T-helper 1 cell treated with Interleukin-12 subunit alpha and Interleukin-12 subunit beta and Interleukin-4 antibody, amounts not matched to agents 30 ng/mL and 1 ng/mL, for 36 hours (primary cell): ENCODE measurements around the gene TSPEAR. TPM values are rescaled to one million over a fixed set of nuclear protein-coding genes. Genes with fewer than 3 reads are reported as not detected.
"Not testable (repeated sequence)": the region's sequence is repeated elsewhere in the genome, so short reads cannot be mapped to it uniquely, and the experiment has no call there.

ENCODE experiments used
- intact Hi-C: fragments of 100-400 bp; cut with micrococcal nuclease; formaldehyde crosslinking; loops from one replicate; pipeline ENCODE4 v1.15.1; 2024
- total RNA-seq: library from RNA; stranded (reverse); gene quantifications from 2 replicates; pipeline ENCODE4 v1.2.3, GENCODE V29; 2022

The TSPEAR gene
- total RNA-seq, 1 donor from 2014 or later = not detected

DNA sequence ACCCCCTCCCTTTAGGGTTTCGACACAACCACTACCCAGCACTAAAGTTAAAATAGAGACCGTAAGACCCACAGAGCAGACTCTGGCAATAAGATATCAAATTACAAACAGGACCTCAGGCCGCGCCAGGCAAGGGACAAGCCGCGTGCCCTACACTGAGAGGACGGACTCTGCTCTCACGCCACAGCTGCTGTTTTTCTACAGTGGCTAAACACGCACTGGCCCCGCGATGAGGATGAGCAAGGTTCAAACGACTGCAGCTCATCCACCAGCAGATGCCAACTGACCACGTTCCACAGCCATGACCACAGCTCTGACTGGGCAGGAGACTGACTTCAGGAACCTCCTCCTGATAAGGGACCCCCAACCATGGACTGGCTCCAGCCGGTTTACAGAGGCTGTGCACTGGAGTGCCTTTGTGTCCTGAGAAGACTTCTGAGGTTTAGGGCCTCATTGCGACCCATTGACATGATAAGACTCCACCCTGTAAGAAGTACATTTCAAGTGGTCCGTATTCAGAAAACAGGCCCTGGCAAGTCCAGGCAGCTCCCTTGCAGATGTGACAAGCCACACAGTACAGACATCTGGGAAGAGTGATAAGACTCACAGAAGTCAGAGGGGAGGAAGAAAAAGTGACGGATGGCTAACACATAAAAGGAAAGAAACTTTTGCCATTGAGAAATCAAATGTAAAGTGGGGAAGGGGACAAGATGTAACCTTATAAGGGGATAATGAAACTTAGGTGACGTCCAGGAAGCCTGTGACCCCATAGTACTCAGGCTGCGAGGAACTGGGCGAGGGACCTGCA is 117.6 kb downstream of the TSPEAR start:
- intact Hi-C loops = no loop called here

DNA sequence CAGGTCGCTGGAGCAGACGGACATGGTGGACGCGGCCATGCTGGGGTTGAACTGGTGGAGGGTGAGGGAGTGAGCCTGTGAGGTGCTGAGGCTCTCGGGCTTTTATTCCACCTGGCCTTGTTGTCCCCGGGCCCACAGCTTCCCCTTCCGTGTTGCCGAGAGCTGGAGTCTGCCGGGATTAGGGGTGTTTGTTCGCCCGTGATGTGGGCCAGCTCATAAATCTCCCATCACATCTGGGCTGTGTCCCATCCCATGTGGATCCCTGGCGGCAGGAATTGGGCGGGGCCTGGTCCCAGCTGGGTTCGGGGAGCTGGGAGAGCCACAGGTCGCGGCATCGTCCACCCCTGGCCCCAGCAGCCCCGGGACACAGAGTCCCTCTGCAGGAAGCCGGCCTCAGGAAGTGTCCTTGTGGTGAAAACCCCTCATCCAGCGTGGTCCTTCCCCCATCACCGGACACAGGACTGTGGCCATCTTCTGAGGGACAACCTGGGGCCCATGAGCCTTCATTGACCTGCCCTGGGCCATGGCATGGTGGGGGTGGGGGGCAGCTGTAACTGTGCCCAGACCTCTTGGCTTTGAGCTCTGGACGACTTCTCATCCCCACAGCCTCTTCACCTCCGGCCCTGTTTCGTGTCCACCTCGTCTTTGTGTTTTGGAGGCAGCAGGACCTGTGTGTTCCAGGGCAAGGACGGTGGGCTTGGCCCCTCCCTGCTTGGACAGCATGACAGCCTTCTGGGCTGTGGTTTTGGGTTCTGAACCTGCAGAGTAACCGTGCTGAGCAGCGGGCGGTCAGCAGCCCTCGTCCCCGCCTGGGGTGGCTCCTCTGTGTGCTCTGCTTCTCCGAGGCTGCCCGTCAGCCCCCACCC is 118.7 kb downstream of the TSPEAR start, which contains the start of gene KRTAP10-6:
TSS of gene KRTAP10-6 (minus strand) at position 60 of the 866 bp plus-strand sequence. CDS start at position 39, 21 bp downstream.
- intact Hi-C loops = no loop called here

DNA sequence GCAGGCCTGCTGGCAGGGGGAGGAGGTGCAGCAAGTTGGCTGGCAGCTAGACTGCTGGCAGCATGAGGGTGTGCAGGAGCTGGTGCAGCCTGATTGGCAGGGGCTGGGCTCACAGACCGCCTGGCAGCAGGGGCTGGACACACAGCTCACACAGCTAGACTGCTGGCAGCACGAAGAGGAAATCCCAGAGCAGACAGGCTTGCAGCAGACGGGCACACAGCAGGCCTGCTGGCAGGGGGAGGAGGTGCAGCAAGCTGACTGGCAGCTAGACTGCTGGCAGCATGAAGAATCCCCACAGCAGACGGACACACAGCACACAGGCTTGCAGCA is 119.6 kb downstream of the TSPEAR start:
- intact Hi-C loops = not testable (repeated sequence)

DNA sequence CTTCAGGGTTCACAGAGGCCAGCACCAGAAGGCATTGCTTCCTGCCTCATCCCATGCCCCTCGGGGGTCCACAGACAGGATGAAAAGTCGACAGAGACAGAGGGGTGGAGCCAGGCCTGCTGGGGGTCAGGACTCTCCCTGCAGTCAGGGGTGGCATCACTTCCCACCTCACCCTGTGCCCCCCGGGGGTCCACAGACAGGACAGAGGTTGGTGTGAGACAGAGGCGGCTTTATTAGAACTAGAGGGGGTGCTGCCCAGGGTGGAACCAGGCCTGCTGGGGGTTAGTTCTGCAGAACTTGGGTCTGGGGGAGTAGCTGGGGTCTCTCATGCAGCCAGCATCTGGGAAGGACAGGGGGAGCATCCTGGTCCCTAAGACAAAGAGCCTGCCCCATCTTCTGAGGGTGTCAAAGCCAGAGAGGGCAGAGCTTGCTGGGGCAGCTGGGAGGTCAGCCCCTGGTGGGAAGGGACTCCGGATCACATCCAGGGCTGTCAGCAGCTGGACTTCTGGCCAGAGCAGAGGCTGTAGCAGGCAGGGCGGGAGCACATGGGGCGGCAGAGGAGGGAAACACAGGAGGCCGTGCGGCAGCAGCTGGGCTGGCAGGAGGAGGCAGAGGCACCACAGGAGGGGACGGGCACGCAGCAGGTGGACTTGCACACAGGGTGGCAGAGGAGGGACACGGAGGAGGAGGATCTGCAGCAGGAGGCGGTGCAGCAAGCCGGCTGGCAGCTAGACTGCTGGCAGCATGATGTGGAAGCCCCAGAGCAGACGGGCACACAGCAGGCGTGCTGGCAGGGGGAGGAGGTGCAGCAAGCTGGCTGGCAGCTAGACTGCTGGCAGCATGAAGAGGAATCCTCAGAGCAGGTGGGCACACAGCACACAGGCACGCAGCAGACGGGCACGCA is 120.2 kb downstream of the TSPEAR start:
- intact Hi-C loops = not testable (repeated sequence)

DNA sequence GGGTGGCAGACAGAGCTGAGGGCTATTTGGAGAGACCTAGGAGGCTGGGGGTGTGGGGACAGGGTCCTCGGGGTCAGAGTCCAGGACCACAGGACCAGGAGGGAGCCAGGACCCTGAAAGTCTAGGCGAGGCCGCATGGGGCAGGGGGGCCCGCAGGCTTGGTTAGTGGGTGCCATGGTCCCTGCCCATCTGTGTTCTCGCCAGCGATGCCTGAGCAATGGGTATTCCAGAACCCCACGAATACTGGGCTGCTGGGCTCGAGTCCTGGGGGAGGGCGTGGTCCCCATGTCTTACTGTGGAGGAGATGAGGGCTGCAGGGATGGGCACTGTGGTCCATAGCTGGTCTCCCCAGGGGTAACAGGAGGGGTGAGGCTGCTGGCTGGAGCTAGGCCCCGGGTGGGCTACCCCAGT is 121.1 kb downstream of the TSPEAR start:
- intact Hi-C loops = no loop called here

DNA sequence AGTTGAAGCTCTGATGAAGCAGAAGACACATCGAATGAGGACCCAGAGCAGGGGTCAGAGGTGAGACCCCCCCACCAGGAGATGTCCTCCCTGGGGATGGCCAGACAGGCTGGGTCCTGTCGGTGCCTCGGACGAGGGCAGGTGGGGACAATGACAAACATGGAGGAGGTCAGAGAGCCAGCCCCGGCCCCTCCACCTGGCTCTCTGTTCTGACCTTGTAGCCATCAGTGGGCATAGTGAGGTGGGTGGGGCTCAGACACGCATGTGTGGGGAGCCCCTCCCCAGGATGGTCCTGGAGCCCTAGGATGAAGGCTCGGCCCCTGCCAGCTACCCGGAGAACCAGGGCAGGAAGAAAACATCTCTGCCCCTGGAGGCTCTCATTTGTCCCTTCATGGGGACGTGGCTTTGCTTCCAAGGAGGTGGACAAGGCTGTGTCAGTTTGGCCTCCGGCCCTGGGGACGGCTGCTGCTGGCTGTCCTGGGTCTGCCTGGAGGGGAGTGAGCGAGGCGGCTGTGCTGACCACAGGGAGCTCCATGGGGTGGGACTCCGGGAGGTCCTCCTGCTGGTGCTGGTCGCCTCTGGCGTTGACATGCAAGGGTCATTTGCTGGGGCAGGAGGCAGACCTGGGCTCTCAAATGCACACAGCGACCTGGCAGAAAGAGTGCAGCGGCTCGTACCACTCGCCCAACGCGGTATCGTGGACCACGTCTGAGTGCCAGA is 121.6 kb downstream of the TSPEAR start:
- intact Hi-C loops = no loop called here

DNA sequence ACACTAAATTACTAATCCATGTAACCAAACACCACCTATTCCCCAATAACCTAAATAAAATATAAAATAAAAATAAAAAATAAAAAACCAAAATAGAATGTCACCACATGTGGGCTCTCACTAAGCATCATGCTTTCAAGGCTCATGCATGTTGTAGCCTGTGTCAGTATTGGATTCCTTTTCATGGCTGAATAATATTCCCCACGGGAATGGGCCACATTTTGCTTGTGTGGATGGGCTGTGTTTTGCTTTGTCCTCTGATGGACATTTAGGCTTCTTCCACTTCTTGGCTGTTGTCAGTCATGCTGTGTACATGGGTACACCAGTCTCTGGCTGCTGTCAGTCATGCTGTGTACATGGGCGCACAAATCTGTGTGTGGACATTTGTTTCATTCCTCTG is 122.3 kb downstream of the TSPEAR start:
- intact Hi-C loops = no loop called here

DNA sequence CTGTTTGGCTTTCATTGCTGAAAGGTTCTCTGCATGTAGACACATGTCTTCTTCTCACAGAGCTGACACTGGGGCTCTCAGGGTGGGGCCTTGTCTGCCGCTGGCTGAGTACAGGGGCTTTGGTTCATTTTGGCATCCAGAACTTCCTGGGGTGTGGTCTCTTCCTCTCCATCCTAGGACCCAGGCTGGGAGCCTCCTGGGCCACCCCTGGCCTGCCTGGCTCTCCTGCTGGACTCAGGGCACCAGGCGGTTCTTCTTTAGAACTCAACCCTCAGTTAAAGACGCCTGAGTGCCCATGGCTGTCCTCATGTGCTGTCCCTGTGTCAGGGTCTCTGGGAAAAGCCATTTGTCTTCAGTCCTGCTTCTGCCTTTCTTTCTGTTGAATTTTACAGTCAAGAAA is 125.5 kb downstream of the TSPEAR start:
- intact Hi-C loops = no loop called here

DNA sequence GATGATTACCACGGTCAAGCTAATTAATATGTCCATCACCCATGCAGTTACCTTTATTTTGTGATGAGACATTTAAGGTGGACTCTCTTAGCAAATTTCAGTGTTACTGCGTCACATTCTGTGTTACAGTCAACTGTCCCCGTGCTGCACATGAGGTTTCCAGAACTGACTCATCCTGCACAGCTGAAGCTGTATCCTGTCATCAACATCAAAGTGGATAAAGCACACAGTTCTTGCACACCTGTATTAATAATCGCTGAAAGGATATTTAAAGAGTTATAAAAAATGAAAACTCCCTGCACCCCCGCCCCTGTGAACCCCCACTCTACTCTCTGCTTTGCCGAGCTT is 127.6 kb downstream of the TSPEAR start:
- intact Hi-C loops = loop anchor here (1.0 kb wide), 1 partner anchor 36 kb away; no protein-coding TSS in a partner anchor

DNA sequence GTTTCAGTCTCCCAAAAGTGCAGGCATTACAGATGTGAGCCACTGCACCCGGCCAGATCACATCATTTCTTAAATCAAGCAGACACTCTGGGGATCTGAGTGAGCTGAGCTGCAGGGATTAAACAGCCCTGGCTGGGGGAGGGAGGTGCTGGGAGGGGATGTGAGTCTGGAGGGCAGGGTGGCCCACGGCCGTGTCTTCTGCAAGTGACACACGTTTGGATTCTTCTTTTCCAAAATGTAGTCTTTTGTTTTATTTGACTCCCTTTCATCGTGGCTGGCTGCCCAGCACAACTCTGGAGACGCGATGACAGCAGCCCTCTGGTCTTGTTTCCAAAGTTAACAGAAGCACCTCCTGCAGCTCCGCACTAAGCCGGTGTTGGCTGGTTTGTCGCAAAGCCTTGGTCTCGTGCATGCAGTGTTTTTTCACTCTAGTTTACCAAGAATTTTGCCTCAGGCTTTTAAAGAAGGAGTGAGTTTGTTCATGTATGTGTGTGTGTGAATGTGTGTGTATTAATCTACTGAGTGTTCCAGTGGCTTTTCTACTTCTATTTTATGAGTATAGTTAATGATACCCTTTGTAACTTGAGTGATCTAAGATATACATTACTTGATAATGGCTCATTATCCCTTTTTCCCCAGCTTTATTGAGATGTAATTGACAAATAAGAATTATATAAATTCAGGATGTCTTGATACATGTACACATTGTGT is 128.1 kb downstream of the TSPEAR start:
- intact Hi-C loops = no loop called here

DNA sequence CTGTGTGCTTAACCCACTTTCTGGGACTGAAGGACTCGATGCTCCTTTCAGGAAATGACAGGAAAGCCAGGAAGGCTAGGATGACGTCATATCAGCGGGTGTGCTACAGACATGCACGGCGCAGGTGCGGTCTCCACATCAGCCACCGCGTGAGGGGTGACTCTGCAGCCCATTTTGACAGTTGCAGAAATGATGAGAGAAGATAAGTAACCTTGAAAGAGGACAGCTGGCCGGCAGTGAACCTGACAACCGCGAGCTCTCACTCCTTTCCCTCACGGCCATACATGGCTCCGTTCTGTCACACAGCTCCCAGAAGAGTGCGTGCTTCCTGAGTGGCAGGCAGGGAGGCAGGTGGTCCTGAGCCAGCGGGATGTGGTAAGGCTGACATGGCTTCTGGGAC is 129.3 kb downstream of the TSPEAR start:
- intact Hi-C loops = no loop called here

DNA sequence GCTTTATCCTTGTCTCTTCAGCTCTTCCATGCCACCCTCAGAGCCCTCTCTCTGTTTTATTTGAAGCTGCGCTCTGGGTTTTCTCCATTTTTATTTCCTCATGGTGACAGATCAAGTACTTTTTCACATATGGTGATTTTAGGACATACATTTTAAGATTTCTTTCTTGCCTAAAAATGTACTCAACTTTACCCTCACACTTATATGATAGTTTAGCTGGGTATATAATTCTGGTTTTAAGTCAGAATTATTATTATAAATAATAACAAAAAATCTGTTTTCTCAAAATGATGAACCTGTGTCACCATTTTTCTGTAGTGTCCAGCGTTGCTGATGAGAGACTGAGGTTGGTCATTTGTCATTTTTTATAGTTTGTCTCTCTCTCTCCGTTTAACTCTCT is 130.2 kb downstream of the TSPEAR start:
- intact Hi-C loops = no loop called here

DNA sequence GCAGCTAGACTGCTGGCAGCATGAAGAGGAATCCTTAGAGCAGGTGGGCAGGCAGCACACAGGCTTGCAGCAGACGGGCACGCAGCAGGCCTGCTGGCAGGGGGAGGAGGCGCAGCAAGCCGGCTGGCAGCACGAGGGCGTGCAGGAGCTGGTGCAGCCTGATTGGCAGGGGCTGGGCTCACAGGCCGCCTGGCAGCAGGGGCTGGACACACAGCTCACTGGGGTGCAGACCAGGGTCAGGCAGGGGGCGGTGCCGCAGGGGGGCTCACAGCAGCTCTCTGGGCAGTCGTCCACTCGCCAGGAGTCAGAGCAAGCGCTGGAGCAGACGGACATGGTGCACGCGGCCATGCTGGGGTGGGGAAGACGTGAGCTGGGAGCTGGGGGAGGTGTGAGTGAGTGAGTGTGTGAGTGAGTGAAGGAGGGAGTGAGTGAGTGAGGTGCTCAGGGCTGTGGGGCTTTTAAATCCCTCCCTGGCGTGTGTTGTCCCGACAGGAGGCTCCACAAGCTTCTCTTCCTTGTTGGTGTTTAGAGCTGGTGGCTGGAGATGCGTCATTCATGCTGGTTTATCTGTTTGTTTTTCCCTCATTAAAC is 131.0 kb downstream of the TSPEAR start, which contains the start of gene KRTAP10-5:
TSS of gene KRTAP10-5 (minus strand) at position 374 of the 591 bp plus-strand sequence. CDS start at position 348, 26 bp downstream.
- intact Hi-C loops = not testable (repeated sequence)

DNA sequence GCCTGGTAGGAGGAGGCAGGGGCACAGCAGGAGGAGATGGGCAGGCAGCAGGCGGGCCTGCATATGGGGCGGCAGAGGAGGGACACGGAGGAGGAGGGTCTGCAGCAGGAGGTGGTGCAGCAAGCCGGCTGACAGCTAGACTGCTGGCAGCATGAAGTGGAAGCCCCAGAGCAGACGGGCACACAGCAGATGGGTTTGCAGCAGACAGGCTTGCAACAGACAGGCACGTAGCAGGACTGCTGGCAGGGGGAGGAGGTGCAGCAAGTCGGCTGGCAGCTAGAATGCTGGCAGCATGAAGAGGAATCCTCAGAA is 131.6 kb downstream of the TSPEAR start:
- intact Hi-C loops = no loop called here

DNA sequence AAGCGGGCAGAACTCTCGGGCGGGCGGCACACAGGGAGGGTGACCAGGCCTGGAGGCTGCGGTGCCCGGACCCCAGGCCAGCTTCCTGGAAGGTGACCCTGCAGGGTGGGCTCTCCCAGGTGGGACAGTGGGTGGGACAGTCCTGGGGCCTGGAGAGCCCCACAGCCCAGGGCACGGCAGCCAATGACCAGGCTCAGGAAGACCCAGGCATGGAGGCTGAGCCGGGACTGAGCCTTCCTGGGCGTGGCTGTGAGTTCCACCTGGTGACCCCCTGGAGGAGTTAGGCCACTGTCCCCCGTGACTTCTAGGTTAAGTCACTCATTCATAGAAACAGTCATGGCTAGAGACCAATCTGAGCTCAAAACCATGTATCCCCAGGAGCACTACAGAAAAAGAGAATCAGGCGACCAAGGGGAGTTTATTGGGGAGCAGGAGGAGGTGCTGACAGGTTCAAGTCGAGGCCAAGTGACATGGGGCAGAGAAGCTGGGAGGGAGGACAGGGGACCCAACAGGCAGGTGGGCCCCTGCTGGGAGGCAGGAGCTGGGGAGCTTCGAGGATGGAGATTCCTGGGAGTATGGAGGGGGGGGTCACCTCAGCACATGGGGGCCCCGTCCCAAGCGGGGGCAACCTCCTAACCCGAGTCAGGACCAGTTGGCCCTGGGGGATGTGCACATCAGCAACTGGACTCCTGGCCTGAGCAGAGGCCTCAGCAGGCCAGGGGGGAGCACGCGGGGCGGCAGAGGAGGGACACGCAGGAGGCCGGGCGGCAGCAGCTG is 132.1 kb downstream of the TSPEAR start:
- intact Hi-C loops = no loop called here

DNA sequence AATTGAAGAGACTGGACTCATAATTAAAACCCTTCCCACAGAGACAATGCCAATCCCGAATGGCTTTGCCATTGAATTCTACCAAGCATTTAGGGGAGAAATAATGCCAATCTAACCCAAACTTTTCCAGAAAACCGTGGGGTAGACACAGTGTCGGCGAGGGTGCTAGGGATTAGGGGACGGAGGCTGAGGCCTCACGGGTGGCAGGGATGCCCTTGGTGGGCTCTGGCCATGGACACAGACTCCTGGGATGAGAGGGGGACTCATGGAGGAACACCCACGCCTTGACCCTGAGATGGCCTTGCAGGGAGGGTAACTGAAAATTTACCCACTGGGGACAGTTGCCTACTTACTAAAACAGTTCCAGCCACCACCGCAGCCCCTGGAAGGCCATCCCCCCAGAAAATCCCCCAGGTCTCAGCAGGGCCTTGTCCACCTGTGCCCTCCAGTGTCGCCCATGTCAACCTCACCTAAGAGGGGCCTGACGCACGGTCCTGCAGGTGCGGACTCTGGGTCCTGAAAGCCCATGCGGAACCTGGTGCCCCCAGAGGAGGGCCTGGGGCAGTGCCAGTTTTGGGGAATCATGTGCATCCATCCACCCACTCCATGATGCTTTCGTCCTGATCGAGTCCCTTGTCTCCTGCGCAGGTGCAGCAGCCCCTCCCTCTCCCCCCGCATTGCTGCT is 132.9 kb downstream of the TSPEAR start:
- intact Hi-C loops = no loop called here

DNA sequence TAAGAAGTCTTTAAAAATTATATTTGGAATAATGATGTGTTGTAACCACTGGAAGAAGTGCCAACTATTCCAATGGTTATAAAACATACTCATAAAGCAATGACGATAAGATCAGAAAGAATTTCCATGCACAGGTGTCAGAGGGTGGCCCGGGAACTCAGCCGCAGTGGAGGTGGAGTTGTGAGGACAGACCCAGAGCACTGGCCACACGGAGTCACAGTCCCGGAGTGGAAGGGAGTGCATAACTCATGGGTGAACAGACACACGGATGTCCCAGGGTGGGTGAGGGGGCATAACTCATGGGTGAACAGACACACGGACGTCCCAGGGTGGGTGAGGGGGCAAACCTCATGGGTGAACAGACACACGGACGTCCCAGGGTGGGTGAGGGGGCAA is 135.3 kb downstream of the TSPEAR start:
- intact Hi-C loops = no loop called here

DNA sequence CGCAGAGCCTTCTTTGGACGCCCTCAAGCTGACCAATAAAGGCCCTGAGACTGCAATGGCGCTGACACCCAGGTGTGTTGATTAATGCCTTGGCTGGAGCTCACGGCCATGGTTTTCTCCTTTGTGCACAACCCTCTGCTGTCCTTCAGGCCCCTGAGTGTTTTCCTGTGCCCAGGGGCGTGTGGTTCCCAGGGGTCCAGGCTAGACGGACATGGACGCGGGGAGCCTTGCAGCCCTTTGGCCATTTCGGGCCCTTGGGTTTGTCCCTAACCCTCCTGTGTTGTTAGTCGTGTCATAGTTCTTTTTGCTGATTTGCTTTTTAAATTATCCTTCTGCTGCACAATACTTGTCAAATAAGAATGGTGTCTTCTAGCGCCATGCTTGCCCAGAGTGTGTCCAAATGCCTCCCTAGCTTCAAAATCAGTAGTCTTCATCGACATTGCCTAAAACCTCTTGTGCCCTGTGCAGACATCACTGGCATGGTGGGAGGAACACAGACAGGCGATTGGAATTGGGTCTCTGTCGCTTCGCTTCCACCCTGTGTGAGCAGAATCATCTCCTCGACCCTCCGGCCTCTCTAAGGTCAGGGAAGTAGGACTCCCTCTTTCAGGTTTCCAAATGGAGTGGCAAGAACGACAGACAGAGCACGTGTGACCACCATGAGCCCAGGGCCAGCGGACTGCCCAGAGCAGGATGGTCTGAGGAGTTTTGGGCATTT is 135.9 kb downstream of the TSPEAR start:
- intact Hi-C loops = no loop called here
